Small intestine (tissue), 7 donors: ENCODE measurements around the gene PDC. TPM values are rescaled to one million over a fixed set of nuclear protein-coding genes. Genes with fewer than 3 reads are reported as not detected.
"Not testable (repeated sequence)": the region's sequence is repeated elsewhere in the genome, so short reads cannot be mapped to it uniquely, and the experiment has no call there.

Experiments
- DNase-seq, 2 donors: peaks; one replicate each; pipeline versions ENCODE4 v3.0.0 to v3.0.0-alpha.2; 2013
- FAIRE-seq: peaks from 2 replicates; lab custom pipeline; 2012; peaks lifted over from hg19 to GRCh38; lab: Jason Lieb, UNC
- H3K27ac ChIP-seq, 3 donors: one replicate each; pipeline ENCODE4 v1.5.1; 2013; ENCODE audit warnings: low read length in 2 of 3, mild to moderate bottlenecking in 2 of 3, control low read depth in 1 of 3, inconsistent platforms in 1 of 3, low read depth in 1 of 3, moderate library complexity in 1 of 3
- H3K27me3 ChIP-seq, 3 donors: one replicate each; pipeline ENCODE4 v1.6.1; 2013; ENCODE audit warnings: low read length in 3 of 3, inconsistent platforms in 1 of 3; ENCODE audit not compliant: control insufficient read depth in 3 of 3, insufficient read depth in 3 of 3
- H3K36me3 ChIP-seq, 3 donors: one replicate each; pipeline ENCODE4 v1.6.1; 2013; ENCODE audit warnings: low read length in 3 of 3, inconsistent platforms in 1 of 3, low read depth in 1 of 3, mild to moderate bottlenecking in 1 of 3, moderate library complexity in 1 of 3; ENCODE audit not compliant: control insufficient read depth in 3 of 3, insufficient read depth in 2 of 3
- H3K4me1 ChIP-seq, 3 donors: one replicate each; pipeline ENCODE4 v1.6.1; 2013; ENCODE audit warnings: low read length in 2 of 3, inconsistent platforms in 1 of 3, low read depth in 1 of 3, mild to moderate bottlenecking in 1 of 3, moderate library complexity in 1 of 3; ENCODE audit not compliant: control insufficient read depth in 3 of 3, insufficient read depth in 2 of 3
- H3K4me3 ChIP-seq, 3 donors: one replicate each; pipeline ENCODE4 v1.5.1; 2013; ENCODE audit warnings: low read length in 3 of 3, control low read depth in 1 of 3, inconsistent platforms in 1 of 3, low read depth in 1 of 3, mild to moderate bottlenecking in 1 of 3, moderate library complexity in 1 of 3
- H3K9me3 ChIP-seq, 2 donors: one replicate each; pipeline ENCODE4 v1.6.1; 2013; ENCODE audit warnings: low read depth in 1 of 2, low read length in 1 of 2; ENCODE audit not compliant: control insufficient read depth in 2 of 2, insufficient read depth in 1 of 2
- WGBS, 3 donors: extraction: QIAGEN DNeasy Blood & Tissue Kit; methylation state at CpG; one replicate each; pipeline ENCODE4 v1.1.7; 2013; 5-methylcytosine and 5-hydroxymethylcytosine counted together
- polyA plus RNA-seq, 4 donors: library from polyadenylated mRNA; stranded (reverse) in 3 of 4; unstranded in 1 of 4; fragments of 200-250 nt in 3 of 4; fragments of 120-200 nt in 1 of 4; gene quantifications; one replicate each; pipeline versions ENCODE4 v1.2.1 to v1.2.3, GENCODE V29; 2013
- donor health status: healthy with polysubstance abuse.
- donor health status: control.
- donor health status: control.
- donor health status: Bipolar disorder and iron deficiency.
- donor health status: healthy.

Gene PDC
- polyA plus RNA-seq, 4 donors, result 0.28 TPM; not detected in 3

- no peak overlapping the region for H3K27ac ChIP-seq
- no peaks in the 10 kb centered on the region for H3K36me3 ChIP-seq
- H3K27me3 ChIP-seq, result no peaks in the 10 kb centered on the region
- H3K4me3 ChIP-seq, result no peak overlapping the region
- H3K9me3 ChIP-seq, result no peaks in the 10 kb centered on the region
- H3K4me1 ChIP-seq, result no peaks in the 10 kb centered on the region
- no peak for FAIRE-seq
- no peak for DNase-seq
- 62 to 78% (median 64%) methylated on average over 5 of the region's 5 CpGs for WGBS, 3 donors
These were observed 2.6 kb upstream of the PDC start for GRCh38 chr1:186463511-186463910.

- not testable (repeated sequence) for H3K4me1 ChIP-seq, H3K36me3 ChIP-seq, FAIRE-seq, H3K4me3 ChIP-seq, H3K9me3 ChIP-seq, H3K27me3 ChIP-seq, DNase-seq, H3K27ac ChIP-seq
- 95 to 97% (median 96%) methylated on average over 14 of the region's 14 CpGs for WGBS, 3 donors
These were observed 1.8 kb downstream of the PDC start for GRCh38 chr1:186459161-186459560.

DNA sequence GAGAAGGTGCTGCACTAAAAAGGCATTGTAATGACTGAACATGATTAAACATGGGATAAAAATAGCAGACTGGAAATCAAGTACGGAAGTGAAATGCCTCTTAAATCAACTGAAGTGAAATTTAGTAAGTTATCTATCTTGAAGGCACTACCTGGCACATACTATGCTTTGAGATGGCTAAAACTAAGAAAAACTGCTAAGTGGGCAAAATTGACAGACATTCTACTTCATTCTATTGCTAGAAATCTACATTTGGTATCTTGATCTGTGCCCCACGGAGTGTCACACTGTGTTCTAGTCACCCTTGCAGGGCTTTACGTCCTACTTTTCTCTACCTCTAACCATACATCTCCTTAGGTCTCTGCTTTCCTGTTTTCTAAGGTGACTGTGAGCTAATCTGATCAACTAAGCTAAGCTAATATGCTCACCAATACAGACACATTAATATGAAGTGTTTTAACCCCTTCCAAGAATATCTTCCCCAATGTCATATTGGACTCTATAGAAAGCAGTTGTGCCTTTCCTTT, 4.1 kb downstream of the PDC start:
- no peak for FAIRE-seq

DNA sequence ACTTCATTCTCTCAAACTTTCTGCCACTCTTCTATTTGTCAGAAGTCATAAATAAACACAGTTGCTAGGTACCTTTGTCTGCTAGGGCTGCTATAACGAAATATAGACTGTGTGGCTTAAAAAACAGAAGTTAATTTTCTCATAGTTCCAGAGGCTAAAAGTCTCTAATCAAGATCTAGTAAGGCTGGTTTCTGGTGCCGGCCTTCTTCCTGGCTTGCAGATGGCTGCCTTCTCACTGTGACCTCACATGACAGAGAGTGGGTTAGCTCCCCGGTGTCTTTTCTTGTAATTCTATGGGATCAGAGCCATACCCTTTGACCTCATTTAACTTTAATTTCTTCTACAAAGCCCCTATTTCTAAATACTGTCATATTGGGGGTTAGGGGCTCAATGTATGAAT, 5.9 kb downstream of the PDC start:
- FAIRE-seq (no peak), DNase-seq (no peak)
- H3K27ac ChIP-seq, result no peak overlapping the region
- H3K27me3 ChIP-seq, result no peaks in the 10 kb centered on the region
- H3K4me3 ChIP-seq, result no peak overlapping the region
- 51 to 73% (median 51%) methylated on average over 3 of the region's 3 CpGs for WGBS, 3 donors
- no peaks in the 10 kb centered on the region for H3K36me3 ChIP-seq
- no peaks in the 10 kb centered on the region for H3K4me1 ChIP-seq
- H3K9me3 ChIP-seq, result no peaks in the 10 kb centered on the region

More for the DNA sequence above, 4.1 kb downstream of the PDC start:
- H3K4me1 ChIP-seq, result no peaks in the 10 kb centered on the region
- no peak overlapping the region for H3K27ac ChIP-seq
- 70 to 86% (median 82%) methylated on average over 3 of the region's 3 CpGs for WGBS, 3 donors
- no peaks in the 10 kb centered on the region for H3K27me3 ChIP-seq
- no peak overlapping the region for H3K4me3 ChIP-seq
- no peak for DNase-seq
- H3K9me3 ChIP-seq, result no peaks in the 10 kb centered on the region
- H3K36me3 ChIP-seq, result no peaks in the 10 kb centered on the region

GRCh38 chr1:186446152-186446551, 14.8 kb downstream of the PDC start:
- FAIRE-seq, result no peak
- 81 to 90% (median 86%) methylated on average over 4 of the region's 4 CpGs for WGBS, 3 donors

DNA sequence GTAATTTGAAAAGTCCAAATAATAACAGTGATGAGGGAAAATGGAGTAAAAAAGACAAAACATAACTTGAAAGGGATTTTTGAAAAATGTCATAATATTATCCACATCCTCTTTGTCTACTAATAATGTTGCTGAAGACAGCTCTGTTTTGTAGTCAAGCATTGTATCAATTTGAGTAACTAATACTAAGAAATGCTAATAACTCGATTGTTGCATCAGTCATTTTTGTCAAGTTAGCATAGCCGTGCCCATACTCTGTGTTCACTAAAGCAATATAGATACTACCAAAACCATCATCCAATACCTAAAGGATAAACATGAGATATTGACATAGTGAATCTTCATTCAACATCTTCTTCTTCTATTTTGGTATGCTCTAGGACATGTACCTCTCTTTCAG, 17.3 kb downstream of the PDC start:
- Histone ChIP-seq H3K27me3 (no peaks in the 10 kb centered on the region), H3K27ac (no peak overlapping the region), H3K36me3 (no peaks in the 10 kb centered on the region), H3K4me1 (no peaks in the 10 kb centered on the region), H3K4me3 (no peak overlapping the region), H3K9me3 (no peaks in the 10 kb centered on the region)
- 70 to 90% (median 84%) methylated on average over 2 of the region's 2 CpGs for WGBS, 3 donors
- FAIRE-seq (no peak), DNase-seq (no peak)

More at GRCh38 chr1:186446152-186446551, 14.8 kb downstream of the PDC start:
- Histone ChIP-seq H3K36me3 (no peaks in the 10 kb centered on the region), H3K27ac (no peak overlapping the region), H3K9me3 (no peaks in the 10 kb centered on the region), H3K27me3 (no peaks in the 10 kb centered on the region), H3K4me3 (no peak overlapping the region), H3K4me1 (no peaks in the 10 kb centered on the region)
- DNase-seq, result no peak

DNA sequence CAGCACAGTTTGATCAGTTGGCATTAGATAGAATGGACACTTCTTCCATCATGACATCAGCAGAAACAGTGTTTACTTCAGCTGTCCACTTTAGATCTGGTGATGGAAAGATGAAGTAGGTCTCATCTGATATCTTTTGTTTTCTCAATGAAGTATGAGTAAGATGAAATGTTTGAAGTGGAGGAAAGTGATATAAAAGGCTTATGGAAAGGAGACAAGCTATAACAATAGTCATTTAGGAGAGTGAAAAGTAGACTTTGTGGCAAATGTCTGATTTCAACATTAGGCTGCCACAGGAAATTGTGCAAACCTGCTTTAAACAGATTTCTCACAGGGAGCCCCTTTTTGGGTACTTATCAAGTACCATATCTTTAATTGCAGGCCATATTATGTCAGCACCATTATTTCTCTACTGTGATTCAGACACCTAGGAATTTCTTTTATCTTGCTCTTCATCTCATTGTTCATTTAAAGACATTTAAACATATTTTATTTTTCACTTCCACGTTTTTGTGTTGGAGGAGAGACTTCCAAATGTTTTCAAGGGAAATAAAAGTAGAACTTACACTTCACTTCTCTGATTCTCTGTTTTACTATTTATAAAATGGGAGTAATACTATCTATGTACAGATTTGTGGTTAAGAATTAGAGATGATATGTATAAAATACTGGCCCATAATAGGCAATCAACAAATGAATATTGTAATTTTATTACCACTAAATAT, 18.1 kb downstream of the PDC start:
- no peaks in the 10 kb centered on the region for H3K36me3 ChIP-seq
- 23 to 46% (median 38%) methylated on average over 1 of the region's 1 CpG for WGBS, 3 donors
- no peak for FAIRE-seq
- H3K4me3 ChIP-seq, result no peak overlapping the region
- no peaks in the 10 kb centered on the region for H3K4me1 ChIP-seq
- no peaks in the 10 kb centered on the region for H3K9me3 ChIP-seq
- no peaks in the 10 kb centered on the region for H3K27me3 ChIP-seq
- DNase-seq, result no peak
- H3K27ac ChIP-seq, result no peak overlapping the region

DNA sequence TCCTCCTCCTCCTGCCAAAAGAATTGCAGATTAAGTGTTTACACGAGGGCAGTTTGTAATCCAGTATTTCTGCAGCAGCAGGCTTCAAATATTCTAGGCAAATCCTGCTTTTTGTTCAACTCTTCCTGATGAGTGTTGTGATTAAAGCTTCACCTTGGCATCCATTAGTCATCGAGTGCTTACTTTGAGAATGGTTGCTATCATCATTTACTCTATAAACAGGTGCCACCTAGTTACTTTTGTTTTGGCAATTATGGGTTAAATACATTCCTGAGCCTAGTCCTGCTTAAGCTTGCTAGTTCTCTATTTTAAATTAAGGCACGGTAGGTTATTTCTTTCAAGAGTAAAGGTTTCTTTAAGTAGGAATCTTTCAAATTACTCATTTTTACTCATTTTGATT, 20.3 kb downstream of the PDC start:
- Histone ChIP-seq H3K27me3 (no peaks in the 10 kb centered on the region), H3K4me1 (no peaks in the 10 kb centered on the region), H3K9me3 (no peaks in the 10 kb centered on the region), H3K27ac (no peak overlapping the region), H3K4me3 (no peak overlapping the region), H3K36me3 (no peaks in the 10 kb centered on the region)
- FAIRE-seq, result no peak
- 46 to 55% (median 52%) methylated on average over 3 of the region's 3 CpGs for WGBS, 3 donors
- no peak for DNase-seq
